Measurements from ENCODE around the gene C20orf141.
"Not testable (repeated sequence)": the region's sequence is repeated elsewhere in the genome, so short reads cannot be mapped to it uniquely, and the experiment has no call there.

Gene C20orf141

DNA sequence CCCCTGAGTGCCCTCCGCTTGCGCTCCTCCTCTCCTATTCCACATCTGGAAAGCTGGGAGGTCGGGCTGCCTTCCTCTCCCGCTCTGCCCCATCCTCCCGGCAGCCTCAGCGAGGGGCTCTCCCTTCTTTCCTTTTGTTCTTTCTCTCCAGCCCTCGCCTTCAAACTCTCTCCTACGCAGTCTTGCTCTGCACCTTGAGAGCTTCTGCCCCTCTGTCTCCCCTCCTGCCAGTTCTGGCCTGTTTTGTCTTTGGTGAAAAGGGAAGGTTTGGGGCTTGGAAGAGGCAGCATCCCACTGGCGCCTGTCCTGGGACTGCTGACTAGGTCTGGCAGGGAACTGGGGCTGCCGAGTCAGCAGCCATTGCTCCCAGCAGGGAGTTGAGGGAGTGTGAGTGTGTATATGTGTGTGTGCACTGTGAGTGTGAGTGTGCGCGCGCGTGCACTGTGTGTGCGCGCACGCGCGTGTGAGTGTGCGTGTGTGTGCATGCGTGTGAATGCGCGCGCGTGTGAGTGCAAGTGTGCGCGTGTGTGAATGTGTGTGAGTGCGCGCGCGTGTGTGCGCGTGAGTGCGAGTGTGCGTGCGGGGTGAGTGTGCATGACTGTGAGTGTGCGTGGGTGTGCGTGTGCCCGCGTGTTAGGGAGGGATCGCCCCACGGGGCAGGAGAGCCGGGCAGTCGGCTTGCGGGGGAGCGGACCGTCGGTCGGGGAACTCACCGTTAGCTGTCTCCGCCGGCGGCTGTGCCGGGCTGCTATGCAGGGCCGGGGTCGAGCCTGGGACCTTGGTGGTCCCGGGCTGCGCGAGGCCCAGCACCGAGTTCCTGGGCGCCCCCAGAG, 14.9 kb upstream of the C20orf141 start:
- DNase-seq (ENCODE audit: low spot score): no peak

DNA sequence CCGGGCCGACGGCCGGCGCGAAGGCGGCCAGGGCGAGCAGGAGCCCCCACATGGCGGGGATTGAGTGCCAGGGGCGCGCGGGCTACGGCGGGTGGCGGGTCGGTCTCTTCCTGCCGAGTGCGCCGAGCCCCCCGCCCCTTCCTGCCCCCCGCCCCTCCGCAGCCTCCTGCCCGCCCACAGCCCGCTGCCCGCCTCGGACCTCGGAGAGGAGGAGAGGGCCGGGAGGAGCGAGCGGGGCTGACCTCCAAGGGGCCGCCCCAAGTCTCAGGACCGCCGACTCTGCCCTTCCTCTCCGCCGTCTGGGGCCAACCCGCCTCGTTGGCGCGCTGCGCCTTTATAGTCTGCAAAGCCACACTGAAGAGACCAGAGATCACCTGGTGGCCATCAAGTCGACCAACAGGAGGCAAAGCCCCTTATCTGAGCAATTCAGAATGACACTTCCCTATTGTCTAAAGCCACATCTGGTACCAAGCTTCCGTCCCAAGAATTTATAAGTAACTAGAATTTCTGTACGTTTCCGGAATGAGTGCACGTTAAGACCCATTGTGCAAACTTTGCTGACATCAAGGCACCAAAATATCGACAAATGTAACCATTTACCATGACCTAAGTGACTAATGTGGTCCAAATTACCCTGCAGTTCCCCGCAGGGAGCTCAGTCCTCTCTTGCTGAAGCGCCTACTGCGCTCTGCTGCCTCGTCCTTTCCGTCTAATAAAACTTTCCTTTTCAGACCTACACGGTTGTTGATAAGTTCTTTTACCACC, 14.1 kb upstream of the C20orf141 start, which contains the start of gene CPXM1:
TSS of gene CPXM1 (minus strand) at position 107 of the 765 bp plus-strand sequence. CDS start at position 52, 55 bp downstream.
- no peak for DNase-seq (ENCODE audit: low spot score)

DNA sequence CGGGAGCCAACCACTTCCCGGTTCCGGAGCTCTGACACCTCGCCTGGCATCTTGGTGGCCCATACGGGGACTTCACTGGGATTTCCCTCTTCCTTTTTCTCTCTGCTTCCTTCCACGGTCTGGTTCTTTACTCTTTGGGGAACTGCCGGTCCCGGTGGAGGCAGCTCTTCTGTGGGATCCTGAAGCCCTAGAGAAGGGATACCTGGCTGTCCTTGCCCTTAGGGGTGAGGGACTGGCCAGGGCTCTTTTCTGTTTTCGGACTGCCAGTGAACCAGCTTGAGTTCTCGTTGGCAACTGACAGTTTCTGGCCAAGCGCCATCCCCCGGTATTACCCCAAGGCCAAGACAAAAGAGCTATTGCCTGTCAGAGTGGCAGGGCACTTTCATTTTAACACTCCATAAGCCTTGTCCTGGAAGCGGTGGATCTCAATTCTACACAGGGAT, 13.5 kb upstream of the C20orf141 start:
- DNase-seq (ENCODE audit: low spot score): no peak

DNA sequence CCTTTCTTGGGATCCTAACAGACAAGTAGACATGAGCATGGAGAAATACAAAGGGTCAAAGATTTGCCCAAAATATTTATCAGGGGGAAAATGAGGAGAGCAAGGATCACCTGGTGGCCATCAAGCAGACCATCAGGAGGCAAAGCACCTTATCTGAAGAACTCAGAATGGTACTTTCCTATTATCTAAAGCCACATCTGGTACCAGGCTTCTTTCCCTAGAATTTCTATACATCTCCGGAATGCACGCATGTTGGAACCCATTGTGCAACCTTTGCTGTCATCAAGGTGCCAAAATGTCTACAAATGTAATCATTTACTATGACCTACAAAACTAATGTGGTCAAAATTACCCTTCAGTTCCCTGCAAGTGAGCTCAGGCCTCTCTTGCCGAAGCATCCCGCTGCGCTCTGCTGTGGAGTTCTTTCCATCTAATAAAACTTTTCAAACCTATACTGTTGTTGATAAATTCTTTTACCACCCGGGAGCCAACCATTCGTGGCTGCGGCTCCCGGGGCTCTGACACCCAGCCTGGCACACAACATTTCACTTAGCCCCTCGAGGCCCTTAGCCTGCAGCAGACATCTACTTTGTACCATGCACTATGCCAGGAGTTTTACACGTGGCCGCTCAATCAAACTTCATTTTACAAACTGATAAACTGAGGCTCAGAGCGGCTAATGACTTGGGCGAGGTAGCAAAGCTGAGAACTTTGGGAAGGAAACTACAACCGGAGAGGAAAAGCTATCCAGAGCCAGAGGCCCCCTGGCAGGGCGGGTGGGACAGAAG, 10.6 kb upstream of the C20orf141 start:
- DNase-seq (ENCODE audit: low spot score): no peak

DNA sequence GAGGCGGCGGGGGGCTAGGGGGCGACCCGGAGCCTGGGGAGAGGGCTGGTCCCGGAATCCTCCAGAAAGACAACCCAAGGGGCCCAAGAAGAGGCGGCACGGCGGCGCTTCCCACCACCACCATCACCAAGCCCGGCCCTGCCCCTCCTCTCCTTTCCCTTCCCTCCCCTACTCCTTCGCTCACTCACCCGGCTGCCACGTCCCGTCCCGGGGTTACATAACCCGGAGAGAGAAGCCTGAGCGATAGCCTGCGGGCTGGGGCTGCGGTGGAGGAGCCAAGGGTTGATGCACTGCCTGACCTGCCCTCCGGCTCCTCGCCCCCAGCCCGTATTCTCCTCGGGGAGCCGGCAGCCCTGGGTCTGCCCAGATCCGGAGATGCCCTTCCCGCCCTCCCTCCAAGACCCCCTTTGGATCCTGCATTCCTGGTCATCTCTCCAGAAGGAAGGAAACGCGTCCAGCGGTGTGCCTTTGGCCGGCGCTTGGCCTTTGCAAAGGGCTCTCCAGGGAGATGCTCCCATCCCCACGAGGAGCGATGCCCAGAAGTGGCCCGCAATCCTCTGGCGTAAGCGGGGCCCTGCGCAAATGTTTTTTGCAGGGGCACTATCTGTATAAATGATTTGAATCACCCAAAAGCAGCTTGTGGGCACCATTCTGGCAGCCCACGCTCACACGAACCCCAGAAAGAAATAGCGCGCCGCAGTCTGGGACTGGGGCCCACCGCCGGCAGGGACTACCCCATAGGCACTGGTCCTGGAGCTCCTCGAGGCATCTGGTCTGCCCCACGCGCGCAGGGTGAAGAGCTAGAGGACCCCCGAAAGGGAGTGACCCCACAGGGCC, 9.7 kb upstream of the C20orf141 start:
- no peak for DNase-seq (ENCODE audit: low spot score)

DNA sequence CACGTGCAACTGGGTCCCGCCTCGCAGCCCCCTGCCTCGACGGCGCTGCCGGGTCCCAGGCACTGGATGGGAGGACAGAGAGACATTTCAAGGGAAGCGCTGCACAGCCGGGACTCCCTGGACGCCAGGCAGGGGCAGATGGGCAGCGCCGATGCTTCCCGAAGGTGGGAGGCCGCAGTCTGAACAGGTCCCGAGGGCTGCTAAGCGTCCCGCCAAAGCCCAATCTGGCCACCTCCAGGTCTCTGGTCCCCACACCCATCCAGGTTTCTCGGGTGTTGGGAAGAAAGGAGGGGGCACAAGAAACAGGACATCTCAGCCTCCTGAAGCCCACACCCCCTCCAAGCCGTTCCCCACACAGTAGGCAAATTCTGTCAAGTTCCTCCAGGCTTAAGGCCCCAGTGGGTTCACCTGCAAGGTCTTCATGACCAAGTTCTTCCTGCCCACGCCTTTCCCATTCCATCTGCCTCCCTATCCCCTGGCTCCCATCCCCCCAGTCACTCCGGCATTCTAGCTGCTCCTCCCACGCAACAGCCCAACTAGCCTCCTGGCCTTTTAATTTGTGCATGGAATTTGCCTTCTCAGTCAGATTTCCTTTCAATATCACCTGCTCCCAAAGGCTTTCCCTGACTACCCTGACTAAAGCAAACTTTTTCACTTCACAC, 9.0 kb upstream of the C20orf141 start:
- no peak for DNase-seq (ENCODE audit: low spot score)

DNA sequence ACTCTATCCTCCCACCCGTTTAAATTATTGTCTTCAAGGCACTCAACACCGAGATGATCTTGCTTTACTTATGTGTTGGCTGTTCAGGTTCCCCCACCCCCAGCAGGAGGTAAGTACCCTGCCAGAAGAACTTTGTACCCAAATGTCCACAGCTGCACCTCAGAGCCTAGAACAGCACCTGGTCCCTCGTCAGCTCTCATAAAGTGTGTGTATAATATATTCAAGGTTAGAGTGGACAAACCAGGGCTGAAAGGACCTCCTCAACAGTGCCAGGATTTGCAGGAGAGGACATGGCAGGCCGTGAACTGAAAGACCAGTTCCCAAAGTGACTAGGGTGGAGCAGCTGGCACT, 8.5 kb upstream of the C20orf141 start:
- DNase-seq (ENCODE audit: low spot score): no peak

DNA sequence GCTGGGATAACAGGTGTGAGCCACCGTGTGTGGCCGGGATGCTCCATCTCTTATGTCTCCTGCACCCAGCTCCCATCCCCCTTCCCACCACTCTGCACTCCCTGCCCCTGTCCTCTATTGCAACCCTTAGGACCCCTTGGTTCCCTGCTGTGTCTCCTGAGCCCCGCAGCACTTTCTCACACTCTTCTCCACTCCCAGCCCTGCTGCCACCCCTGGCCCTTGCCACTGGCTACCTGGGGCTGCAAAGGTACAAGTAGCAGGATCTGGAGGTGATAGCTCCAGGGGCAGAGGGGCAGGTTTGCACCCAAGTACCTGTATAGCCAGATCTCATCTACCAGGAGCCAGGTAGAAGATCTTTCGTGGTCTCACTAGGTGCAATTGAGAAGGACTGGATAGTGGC, 7.8 kb upstream of the C20orf141 start:
- no peak for DNase-seq (ENCODE audit: low spot score)

DNA sequence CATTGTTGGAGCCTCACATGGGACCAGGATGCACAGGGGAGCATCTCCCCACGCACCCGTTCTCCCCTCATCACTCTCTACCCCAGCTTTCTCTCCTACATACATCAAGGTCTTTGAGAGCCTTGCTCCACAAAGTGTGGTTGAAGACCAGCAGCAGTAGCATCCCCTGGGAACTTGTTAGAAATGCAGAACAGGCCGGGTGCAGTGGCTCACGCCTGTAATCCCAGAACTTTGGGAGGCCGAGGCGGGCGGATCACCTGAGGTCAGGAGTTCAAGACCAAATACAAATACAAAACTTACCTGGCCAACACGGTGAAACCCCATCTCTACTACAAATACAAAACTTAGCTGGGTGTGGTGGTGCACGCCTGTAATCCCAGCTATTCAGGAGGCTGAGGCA, 6.9 kb upstream of the C20orf141 start:
- not testable (repeated sequence) for DNase-seq (ENCODE audit: low spot score)

DNA sequence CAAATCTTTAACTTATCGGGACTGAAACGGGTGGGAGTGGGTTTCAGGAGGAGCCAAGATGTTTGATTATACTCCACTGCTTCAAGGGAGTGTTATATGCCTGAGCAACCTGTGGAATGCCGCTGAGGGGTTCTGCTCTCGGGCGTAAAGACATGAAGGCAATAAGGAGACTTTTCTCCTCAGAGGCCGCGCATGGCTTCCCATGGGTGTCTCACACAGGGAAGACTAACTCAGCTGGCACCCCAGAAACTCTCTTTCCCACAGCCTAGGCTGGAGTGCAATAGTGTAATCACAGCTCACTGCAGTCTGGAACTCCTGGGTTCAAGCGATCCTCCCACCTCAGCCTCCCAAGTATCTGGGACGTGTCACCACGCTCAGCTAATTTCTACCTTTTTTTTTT, 5.1 kb upstream of the C20orf141 start:
- no peak for DNase-seq (ENCODE audit: low spot score)

DNA sequence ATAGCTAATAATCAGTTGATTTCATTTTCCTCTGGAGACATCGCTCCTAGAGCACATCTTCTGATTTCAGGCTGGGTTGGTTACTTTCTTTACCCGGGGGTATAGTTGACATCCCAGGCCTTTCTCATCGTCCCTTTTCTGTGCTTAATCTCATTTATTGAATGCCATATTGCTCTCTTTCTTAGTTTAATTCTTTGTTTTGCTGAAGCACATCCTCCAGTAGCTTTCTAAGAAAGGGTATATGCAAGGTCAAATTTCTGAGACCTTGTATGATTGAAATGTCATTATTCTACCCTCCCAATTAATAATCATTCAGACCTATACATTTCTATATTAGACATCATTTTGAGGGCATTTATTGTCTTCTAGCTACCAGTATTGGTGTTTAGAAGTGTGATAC, 2.6 kb upstream of the C20orf141 start:
- DNase-seq (ENCODE audit: low spot score): no peak

DNA sequence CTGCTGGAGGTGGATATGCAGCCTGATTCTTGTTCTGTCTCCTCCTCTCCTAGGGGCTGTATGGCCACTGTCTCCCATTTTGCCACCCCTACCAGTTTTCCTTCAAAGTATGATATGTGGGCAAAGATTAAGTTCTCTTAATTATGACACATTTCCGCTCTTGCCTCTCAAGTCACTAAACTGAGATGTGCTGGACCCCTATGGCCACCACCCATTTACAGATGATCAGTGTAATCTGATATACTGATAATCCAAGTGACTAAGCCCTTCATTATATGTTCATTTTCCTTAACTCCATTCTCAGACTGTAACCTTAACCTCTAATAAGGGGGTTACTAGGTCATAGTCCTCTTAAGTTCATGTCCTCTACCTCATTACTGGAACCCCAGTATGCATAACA, 711 bp upstream of the C20orf141 start:
- DNase-seq (ENCODE audit: low spot score): no peak

DNA sequence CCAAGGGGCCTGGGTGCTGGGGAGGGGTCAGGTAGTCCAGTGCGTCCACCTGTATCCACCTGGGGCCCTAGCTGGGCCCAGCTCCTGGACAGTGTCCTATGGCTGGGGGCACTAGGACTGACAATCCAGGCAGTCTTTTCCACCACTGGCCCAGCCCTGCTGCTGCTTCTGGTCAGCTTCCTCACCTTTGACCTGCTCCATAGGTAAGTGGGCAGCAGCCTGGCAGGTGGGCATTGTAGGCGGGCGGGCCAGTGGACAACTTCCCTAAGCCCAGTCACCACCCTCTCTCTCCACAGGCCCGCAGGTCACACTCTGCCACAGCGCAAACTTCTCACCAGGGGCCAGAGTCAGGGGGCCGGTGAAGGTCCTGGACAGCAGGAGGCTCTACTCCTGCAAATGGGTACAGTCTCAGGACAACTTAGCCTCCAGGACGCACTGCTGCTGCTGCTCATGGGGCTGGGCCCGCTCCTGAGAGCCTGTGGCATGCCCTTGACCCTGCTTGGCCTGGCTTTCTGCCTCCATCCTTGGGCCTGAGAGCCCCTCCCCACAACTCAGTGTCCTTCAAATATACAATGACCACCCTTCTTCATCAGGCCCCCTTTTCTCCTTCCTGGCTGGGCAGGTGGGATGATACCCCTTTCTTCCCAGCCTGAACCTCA, 584 bp downstream of the C20orf141 start:
- no peak for DNase-seq (ENCODE audit: low spot score)

DNA sequence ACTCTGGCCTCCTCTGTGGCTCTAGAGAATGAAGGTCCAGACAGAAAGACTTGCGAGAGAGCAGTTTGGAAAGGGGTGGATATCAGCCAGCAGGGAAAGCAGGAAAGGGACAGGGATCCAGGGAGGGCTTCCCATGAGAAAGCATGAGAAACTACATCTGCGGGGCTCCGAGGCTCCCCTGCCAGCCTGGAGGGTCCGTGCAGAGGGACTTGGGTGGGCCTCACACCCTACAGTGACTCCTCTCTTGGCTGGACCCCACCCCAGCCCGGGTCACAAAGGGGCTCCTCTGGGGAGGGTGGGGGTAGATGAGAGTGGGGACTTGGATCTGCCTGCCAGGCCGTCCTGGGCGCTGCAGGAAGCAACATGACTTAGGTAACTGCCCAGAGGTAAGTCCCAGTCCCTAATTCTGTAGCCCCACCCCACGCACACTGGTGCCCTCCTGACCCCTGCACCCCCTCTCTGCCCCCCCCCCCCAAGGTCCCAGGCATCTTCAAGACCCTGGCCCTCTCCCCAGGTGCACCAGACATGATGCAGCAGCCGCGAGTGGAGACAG, 1.3 kb downstream of the C20orf141 start, which contains the start of gene TMEM239:
TSS of gene TMEM239 (plus strand) at position 335 of the 553 bp plus-strand sequence. CDS start at position 526, 191 bp downstream.
- no peak for DNase-seq (ENCODE audit: low spot score)

DNA sequence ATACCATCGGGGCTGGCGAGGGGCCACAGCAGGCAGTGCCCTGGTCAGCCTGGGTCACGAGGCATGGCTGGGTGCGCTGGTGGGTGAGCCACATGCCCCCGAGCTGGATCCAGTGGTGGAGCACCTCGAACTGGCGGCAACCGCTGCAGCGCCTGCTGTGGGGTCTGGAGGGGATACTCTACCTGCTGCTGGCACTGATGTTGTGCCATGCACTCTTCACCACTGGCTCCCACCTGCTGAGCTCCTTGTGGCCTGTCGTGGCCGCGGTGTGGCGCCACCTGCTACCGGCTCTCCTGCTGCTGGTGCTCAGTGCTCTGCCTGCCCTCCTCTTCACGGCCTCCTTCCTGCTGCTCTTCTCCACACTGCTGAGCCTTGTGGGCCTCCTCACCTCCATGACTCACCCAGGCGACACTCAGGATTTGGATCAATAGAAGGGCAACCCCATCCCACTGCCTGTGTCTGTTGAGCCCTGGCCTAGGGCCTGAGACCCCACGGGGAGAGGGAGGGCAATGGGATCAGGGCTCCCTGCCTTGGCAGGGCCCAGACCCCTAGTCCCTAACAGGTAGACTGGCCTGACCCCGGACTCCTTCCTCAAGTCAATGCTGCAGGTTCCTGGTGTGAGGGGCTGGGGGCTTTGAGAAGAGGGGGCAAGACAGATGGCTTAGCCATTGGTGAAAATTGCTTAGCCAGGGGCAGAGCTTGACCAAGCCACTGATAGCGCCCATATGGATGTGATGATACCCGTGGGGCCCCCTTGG, 2.0 kb downstream of the C20orf141 start:
- no peak for DNase-seq (ENCODE audit: low spot score)

DNA sequence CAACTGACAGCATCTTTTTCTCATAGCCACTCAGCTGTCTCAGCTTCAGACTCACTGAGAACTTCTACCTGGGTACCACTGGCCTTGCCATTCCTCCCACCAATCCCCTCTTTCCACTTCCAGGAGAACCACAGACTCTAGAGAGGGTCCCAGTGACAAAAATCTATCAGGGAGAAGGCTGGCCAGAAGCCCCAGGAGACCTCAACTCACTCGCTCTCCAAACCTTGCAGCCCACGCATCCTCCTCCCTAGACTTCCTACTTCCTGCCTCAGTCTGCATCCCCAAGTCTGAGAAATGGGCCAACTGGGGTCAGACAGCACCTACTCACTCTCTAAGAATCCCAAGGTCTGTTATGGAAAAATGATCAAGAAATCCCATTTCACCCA, 2.5 kb downstream of the C20orf141 start:
- no peak for DNase-seq (ENCODE audit: low spot score)

DNA sequence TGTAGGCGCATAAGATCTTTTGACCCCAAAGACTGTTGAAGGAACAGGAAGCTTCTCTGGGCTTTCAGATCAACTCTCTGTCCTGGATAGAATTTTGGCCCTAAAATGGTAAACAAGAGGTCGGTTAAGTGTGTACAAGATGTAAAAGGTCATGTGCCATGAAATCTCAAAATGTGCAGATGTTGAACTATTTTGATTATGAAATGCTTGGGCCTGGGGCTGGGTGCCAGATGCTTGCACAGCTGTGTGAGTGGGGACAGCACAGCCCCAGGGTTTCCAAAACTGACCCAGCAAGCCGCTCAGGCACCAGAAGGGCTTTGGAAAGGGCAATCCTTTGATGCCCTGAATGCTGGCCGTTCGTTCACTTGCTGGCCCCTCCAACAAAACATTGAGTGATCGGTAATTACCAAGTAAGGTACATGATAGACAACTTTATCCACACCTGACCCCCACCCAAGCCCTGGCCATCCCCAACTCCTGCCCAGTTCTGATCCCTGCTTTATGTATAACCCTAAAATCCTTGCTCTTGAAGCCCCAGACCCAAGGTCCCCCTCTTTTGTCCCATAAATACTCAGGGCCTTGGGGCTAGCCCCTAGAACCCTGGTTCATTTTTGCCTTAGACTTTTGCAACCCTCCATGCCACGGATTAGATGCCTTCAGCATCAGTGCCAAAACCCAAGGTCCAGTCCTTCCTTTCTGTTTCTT, 3.3 kb downstream of the C20orf141 start:
- DNase-seq (ENCODE audit: low spot score): no peak

DNA sequence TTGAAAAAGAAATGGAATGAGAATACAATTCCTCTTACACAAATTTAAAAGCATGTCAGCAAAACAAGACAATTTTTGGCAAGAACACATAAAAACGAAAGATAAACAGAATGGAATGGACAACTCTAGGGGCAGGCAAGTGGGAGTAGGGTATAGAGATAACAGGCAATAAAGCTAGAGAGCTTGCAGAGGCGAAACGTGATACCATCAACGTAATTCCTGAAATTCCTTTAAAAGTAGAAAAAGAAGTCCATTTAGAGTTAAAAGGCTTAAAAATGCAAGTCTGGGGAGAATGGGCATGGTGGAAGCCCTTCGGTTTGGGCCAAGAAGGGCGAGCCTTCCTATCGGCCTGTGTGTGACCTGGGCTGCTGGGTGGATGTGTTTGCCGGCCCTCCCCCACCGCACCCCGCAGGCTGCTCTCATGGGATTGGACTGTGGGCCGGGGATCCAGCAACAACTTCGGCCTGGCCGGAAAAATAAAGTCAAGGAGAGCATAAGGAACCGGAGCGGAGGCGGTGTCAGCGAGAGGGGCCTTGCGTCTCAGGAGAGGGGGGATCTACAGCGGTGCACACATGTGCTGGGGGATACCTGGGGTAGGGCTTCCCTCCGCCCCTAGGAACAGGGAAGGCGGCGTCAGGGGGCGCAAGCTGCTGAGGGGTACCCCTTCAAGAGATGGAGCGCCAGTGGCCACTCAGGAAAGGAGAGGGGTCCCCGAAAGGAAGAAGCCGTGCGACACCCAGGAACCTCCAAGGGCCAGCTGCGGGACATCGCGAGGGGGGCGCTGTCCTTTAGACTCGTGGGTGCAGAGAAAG, 5.5 kb downstream of the C20orf141 start:
- DNase-seq (ENCODE audit: low spot score): no peak

Measured in CD4-positive, alpha-beta T cell treated with Interleukin-6 at 100 ng/mL for 8 hours (primary cell).